Measurements from ENCODE around the gene XCL2. TPM values are rescaled to one million over a fixed set of nuclear protein-coding genes. Genes with fewer than 3 reads are reported as not detected.
"Not testable (repeated sequence)": the region's sequence is repeated elsewhere in the genome, so short reads cannot be mapped to it uniquely, and the experiment has no call there.

XCL2 gene
- total and polyA plus RNA-seq, 5 experiments from 2014 or later, result 0.39 to 136 (median 1.9) TPM; not detected in 2

- ATAC-seq (no peak), DNase-seq (no peak)
- peaks cover 24 to 66% (median 53%) of the 10 kb centered on the region in 4 donors for H3K4me1 Mint-ChIP-seq
Measured at GRCh38 chr1:168554603-168555483, 11.0 kb upstream of the XCL2 start.

GRCh38 chr1:168553680-168554553 lies 10.1 kb upstream of the XCL2 start:
- Mint-ChIP-seq H3K9me3 (peaks cover 0 to 9% (median 0%) of the 10 kb centered on the region in 9 donors), H3K27ac (peak overlapping the region in 6 of 10 donors; percentile 11 to 77 (median 54)), H3K27me3 (no peaks in the 10 kb centered on the region), H3K4me1 (peaks cover 24 to 66% (median 53%) of the 10 kb centered on the region in 4 donors), H3K36me3 (no peaks in the 10 kb centered on the region), H3K4me3 (peak overlapping the region in 2 of 10 donors; percentile 26 to 27)
- ATAC-seq (no peak), DNase-seq (no peak)
- POLR2A ChIA-PET, result interaction anchor here (1.3 kb wide), 1 partner anchor 112 kb away, joined by 4 read pairs; no protein-coding TSS in a partner anchor

More at GRCh38 chr1:168554603-168555483, 11.0 kb upstream of the XCL2 start:
- Mint-ChIP-seq H3K36me3 (no peaks in the 10 kb centered on the region), H3K27ac (peak overlapping the region in 6 of 10 donors; percentile 15 to 77 (median 58)), H3K4me3 (peak overlapping the region in 3 of 10 donors; percentile 26 to 31 (median 27)), H3K9me3 (peaks cover 0 to 2% (median 0%) of the 10 kb centered on the region in 9 donors), H3K27me3 (no peaks in the 10 kb centered on the region)
- POLR2A ChIA-PET, result interaction anchor here (1.3 kb wide), 1 partner anchor 113 kb away, joined by 4 read pairs; no protein-coding TSS in a partner anchor

GRCh38 chr1:168552961-168553360 lies 9.2 kb upstream of the XCL2 start:
- Mint-ChIP-seq H3K9me3 (peaks cover 0 to 12% (median 0%) of the 10 kb centered on the region in 9 donors), H3K27ac (no peak overlapping the region), H3K4me3 (no peak overlapping the region), H3K27me3 (no peaks in the 10 kb centered on the region), H3K4me1 (peaks cover 22 to 63% (median 49%) of the 10 kb centered on the region in 4 donors), H3K36me3 (no peaks in the 10 kb centered on the region)
- POLR2A ChIA-PET, result no interaction called here
- ATAC-seq (no peak), DNase-seq (no peak)

GRCh38 chr1:168551688-168552087 lies 7.9 kb upstream of the XCL2 start:
- H3K27me3 Mint-ChIP-seq, result no peaks in the 10 kb centered on the region
- DNase-seq, result no peak
- peaks cover 0 to 17% (median 3%) of the 10 kb centered on the region in 9 donors for H3K9me3 Mint-ChIP-seq
- H3K4me1 Mint-ChIP-seq, result peaks cover 19 to 52% (median 38%) of the 10 kb centered on the region in 4 donors
- no peak overlapping the region for H3K27ac Mint-ChIP-seq
- peaks cover 0 to 4% (median 0%) of the 10 kb centered on the region in 3 donors for H3K36me3 Mint-ChIP-seq
- POLR2A ChIA-PET, result interaction anchor here (0.5 kb wide), 1 partner anchor 108 kb away, joined by 3 read pairs; no protein-coding TSS in a partner anchor
- no peak for ATAC-seq
- no peak overlapping the region for H3K4me3 Mint-ChIP-seq

- Mint-ChIP-seq H3K4me1 (peaks cover 18 to 46% (median 33%) of the 10 kb centered on the region in 4 donors), H3K4me3 (no peak overlapping the region), H3K27ac (peak overlapping the region in 2 of 10 donors; percentile 5 to 14), H3K9me3 (peaks cover 0 to 17% (median 3%) of the 10 kb centered on the region in 9 donors), H3K27me3 (no peaks in the 10 kb centered on the region), H3K36me3 (peaks cover 0 to 4% (median 0%) of the 10 kb centered on the region in 3 donors)
- DNase-seq (no peak), ATAC-seq (no peak)
- POLR2A ChIA-PET, result no interaction called here
Measured at GRCh38 chr1:168550971-168551370, 7.2 kb upstream of the XCL2 start.

GRCh38 chr1:168546553-168546895 lies 2.7 kb upstream of the XCL2 start:
- DNase-seq, H3K4me3 Mint-ChIP-seq, H3K27me3 Mint-ChIP-seq, H3K36me3 Mint-ChIP-seq, POLR2A ChIA-PET, ATAC-seq, H3K27ac Mint-ChIP-seq: not testable (repeated sequence)
- H3K4me1 Mint-ChIP-seq, result peaks cover 13 to 35% (median 21%) of the 10 kb centered on the region in 4 donors
- peaks cover 0 to 17% (median 3%) of the 10 kb centered on the region in 9 donors for H3K9me3 Mint-ChIP-seq

- H3K36me3 Mint-ChIP-seq, H3K27ac Mint-ChIP-seq, H3K4me3 Mint-ChIP-seq, POLR2A ChIA-PET, ATAC-seq, H3K27me3 Mint-ChIP-seq: not testable (repeated sequence)
- peak in 1 of 10 donors; percentile 20 for DNase-seq
- Mint-ChIP-seq H3K4me1 (peaks cover 13 to 31% (median 20%) of the 10 kb centered on the region in 4 donors), H3K9me3 (peaks cover 0 to 17% (median 3%) of the 10 kb centered on the region in 9 donors)
Measured at GRCh38 chr1:168545678-168546552, 2.1 kb upstream of the XCL2 start.

GRCh38 chr1:168542978-168543377 lies 819 bp downstream of the XCL2 start:
- ATAC-seq, POLR2A ChIA-PET, DNase-seq, H3K27me3 Mint-ChIP-seq, H3K36me3 Mint-ChIP-seq: not testable (repeated sequence)
- Mint-ChIP-seq H3K27ac (peak overlapping the region in 2 of 10 donors; percentile 61 to 88), H3K9me3 (peaks cover 0 to 14% (median 5%) of the 10 kb centered on the region in 9 donors), H3K4me3 (peak overlapping the region in 5 of 10 donors; percentile 37 to 97 (median 71)), H3K4me1 (peaks cover 12 to 48% (median 37%) of the 10 kb centered on the region in 4 donors)

- H3K27me3 Mint-ChIP-seq, POLR2A ChIA-PET, ATAC-seq, DNase-seq: not testable (repeated sequence)
- Mint-ChIP-seq H3K4me1 (peaks cover 30 to 68% (median 57%) of the 10 kb centered on the region in 4 donors), H3K27ac (peak overlapping the region in 1 of 10 donors; percentile 62), H3K36me3 (peaks cover 0 to 12% (median 0%) of the 10 kb centered on the region in 3 donors), H3K4me3 (peak overlapping the region in 1 of 10 donors; percentile 59), H3K9me3 (peaks cover 0 to 16% (median 0%) of the 10 kb centered on the region in 9 donors)
Measured at GRCh38 chr1:168540798-168541197, 3.0 kb downstream of the XCL2 start.

GRCh38 chr1:168535536-168535935 lies 8.3 kb downstream of the XCL2 start:
- DNase-seq, result peak in 5 of 10 donors; percentile 29 to 69 (median 61)
- Mint-ChIP-seq H3K27ac (peak overlapping the region; percentile 82 to 97 (median 86)), H3K36me3 (peaks cover 0 to 12% (median 0%) of the 10 kb centered on the region in 3 donors), H3K9me3 (peaks cover 0 to 16% (median 0%) of the 10 kb centered on the region in 9 donors), H3K4me1 (peaks cover 45 to 94% (median 89%) of the 10 kb centered on the region in 4 donors), H3K4me3 (peak overlapping the region; percentile 63 to 85 (median 77)), H3K27me3 (no peaks in the 10 kb centered on the region)
- POLR2A ChIA-PET, result interaction anchor here (0.7 to 2.3 kb wide), 13 partner anchors 8 to 1359 kb away, joined by 3 to 19 read pairs (median 4); no protein-coding TSS in a partner anchor
- peak; percentile 87 to 90 for ATAC-seq

GRCh38 chr1:168531615-168532345 lies 12.0 kb downstream of the XCL2 start:
- no peaks in the 10 kb centered on the region for H3K9me3 Mint-ChIP-seq
- peak; percentile 79 to 84 for ATAC-seq
- H3K4me1 Mint-ChIP-seq, result peaks cover 38 to 76% (median 70%) of the 10 kb centered on the region in 4 donors
- POLR2A ChIA-PET, result interaction anchor here (0.7 to 2.2 kb wide), 7 partner anchors 10 to 87 kb away, joined by 3 to 8 read pairs (median 3); no protein-coding TSS in a partner anchor
- no peaks in the 10 kb centered on the region for H3K36me3 Mint-ChIP-seq
- H3K27ac Mint-ChIP-seq, result peak overlapping the region; percentile 21 to 85 (median 80)
- peak in 4 of 10 donors; percentile 34 to 69 (median 58) for DNase-seq
- peak overlapping the region in 9 of 10 donors; percentile 29 to 84 (median 77) for H3K4me3 Mint-ChIP-seq
- no peaks in the 10 kb centered on the region for H3K27me3 Mint-ChIP-seq
